Esophagus squamous epithelium (tissue), 5 donors: ENCODE data around the gene CEACAM1. TPM values are rescaled to one million over a fixed set of nuclear protein-coding genes. Genes with fewer than 3 reads are reported as not detected.

ENCODE experiments used
- DNase-seq: peaks from one replicate; lab custom pipeline; 2025; lab: John Stamatoyannopoulos, UW
- H3K27ac ChIP-seq, 4 donors: fragments of 200-600 bp; sonication (generic); one replicate each; pipeline ENCODE4 v1.5.1; 2016 to 2019; ENCODE audit warnings: mild to moderate bottlenecking in 1 of 4
- H3K27me3 ChIP-seq, 4 donors: fragments of 200-600 bp; sonication (generic); 1 replicate in 3 of 4; 2 replicates in 1 of 4; pipeline versions ENCODE4 v1.5.1 to v1.6.0; 2017 to 2021; ENCODE audit warnings: antibody characterized with exemption in 1 of 4
- H3K36me3 ChIP-seq, 3 donors: fragments of 200-600 bp; sonication (generic); one replicate each; pipeline ENCODE4 v1.5.1; 2016 to 2019
- H3K4me1 ChIP-seq, 3 donors: fragments of 200-600 bp; sonication (generic); one replicate each; pipeline ENCODE4 v1.5.1; 2017 to 2019
- H3K4me3 ChIP-seq, 4 donors: fragments of 200-600 bp; sonication (generic); 1 replicate in 3 of 4; 2 replicates in 1 of 4; pipeline ENCODE4 v1.5.1; 2016 to 2019; ENCODE audit warnings: mild to moderate bottlenecking in 2 of 4, moderate library complexity in 1 of 4
- H3K9me3 ChIP-seq, 3 donors: fragments of 200-600 bp; sonication (generic); one replicate each; pipeline ENCODE4 v1.5.1; 2016 to 2019
- CTCF ChIP-seq, 6 experiments: fragments of 450-650 bp in 4 of 6; fragments of 200-600 bp in 2 of 6; sonication (generic) in 2 of 6; IDR thresholded peaks; one replicate each; pipeline ENCODE4 v1.5.1; 2016 to 2019; ENCODE audit warnings: antibody characterized with exemption in 6 of 6, mild to moderate bottlenecking in 4 of 6, moderate library complexity in 4 of 6
- POLR2A ChIP-seq, 4 donors: fragments of 450-650 bp; IDR thresholded peaks; one replicate each; pipeline ENCODE4 v1.6.1; 2017; ENCODE audit warnings: antibody characterized with exemption in 4 of 4, mild to moderate bottlenecking in 4 of 4, moderate library complexity in 3 of 4
- WGBS, 2 donors: methylation state at CpG; one replicate each; pipeline ENCODE4 v1.1.5; 2018; 5-methylcytosine and 5-hydroxymethylcytosine counted together
- intact Hi-C: fragments of 100-400 bp; cut with DNase I; formaldehyde crosslinking; loops from one replicate; pipeline ENCODE4 v1.15.0; 2022
- total RNA-seq, 4 donors: library from RNA; depleted of rRNA; stranded (reverse); fragments of >200 nt; gene quantifications; one replicate each; pipeline ENCODE4 v1.1.0, GENCODE V29; 2016
- donor health status: DM: yes; HTN: yes; CAD: no.

CEACAM1 gene
- total RNA-seq, 4 donors from 2014 or later = 34.7 to 135 (median 67.3) TPM

- intact Hi-C loops = no loop called here
- Histone ChIP-seq H3K4me3 (no peak overlapping the region), H3K4me1 (peaks cover 0 to 27% (median 0%) of the 10 kb centered on the region in 3 donors), H3K36me3 (no peaks in the 10 kb centered on the region), H3K9me3 (no peaks in the 10 kb centered on the region), H3K27me3 (no peaks in the 10 kb centered on the region), H3K27ac (no peak overlapping the region)
- DNase-seq = no peak
- TF ChIP-seq POLR2A (IDR thresholded peaks at IDR 0.05) (no peak), CTCF (IDR thresholded peaks at IDR 0.05) (no peak)
- WGBS, 2 donors = 74 to 77% methylated on average over 4 of the region's 4 CpGs
Measured at GRCh38 chr19:42474743-42475142, 53.5 kb downstream of the CEACAM1 start.

- H3K4me3 ChIP-seq = no peak overlapping the region
- H3K36me3 ChIP-seq = no peaks in the 10 kb centered on the region
- peaks cover 0 to 27% (median 0%) of the 10 kb centered on the region in 3 donors for H3K4me1 ChIP-seq
- no peaks in the 10 kb centered on the region for H3K9me3 ChIP-seq
- intact Hi-C loops = no loop called here
- TF ChIP-seq CTCF (IDR thresholded peaks at IDR 0.05) (no peak), POLR2A (IDR thresholded peaks at IDR 0.05) (no peak)
- no peak overlapping the region for H3K27ac ChIP-seq
- WGBS, 2 donors = 61 to 66% methylated on average over 6 of the region's 6 CpGs
- no peaks in the 10 kb centered on the region for H3K27me3 ChIP-seq
- DNase-seq = no peak
Measured at GRCh38 chr19:42473686-42474085, 54.6 kb downstream of the CEACAM1 start.

DNA sequence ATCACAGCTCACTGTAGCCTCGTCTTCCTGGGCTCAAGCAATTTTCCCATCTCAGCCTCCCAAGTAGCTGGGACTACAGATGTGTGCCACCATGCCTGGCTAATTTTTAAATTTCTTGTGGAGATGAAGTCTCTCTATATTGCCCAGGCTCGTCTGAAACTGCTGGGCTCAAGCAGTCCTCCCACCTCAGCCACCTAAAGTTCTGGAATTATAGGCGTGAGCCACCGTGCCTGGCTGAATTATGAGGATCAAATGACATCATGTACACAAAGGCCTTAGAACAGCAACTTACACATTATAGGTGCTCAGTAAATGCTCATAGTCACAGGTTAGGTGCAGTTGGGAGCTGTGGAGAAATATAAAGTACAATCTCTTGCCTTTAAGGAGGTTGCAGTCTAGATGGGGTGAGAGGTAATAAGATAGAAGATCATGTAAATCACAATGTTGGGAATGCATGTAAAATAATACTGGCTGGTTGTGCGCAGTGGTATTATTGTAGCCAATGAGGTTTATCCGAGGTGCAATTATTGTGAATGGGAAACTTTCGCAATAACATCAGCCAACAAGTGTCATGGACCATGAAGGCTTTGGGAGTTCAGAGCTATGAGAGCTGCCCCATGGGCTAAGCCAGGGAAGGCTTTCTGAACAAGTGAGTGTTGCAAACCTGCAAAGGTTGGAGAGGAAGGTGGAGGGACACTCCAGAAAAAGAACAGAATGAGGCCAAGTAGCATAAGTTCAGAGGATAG is 55.7 kb downstream of the CEACAM1 start:
- TF ChIP-seq CTCF (IDR thresholded peaks at IDR 0.05) (no peak), POLR2A (IDR thresholded peaks at IDR 0.05) (no peak)
- peak overlapping the region in 3 of 4 donors; percentile 56 to 79 (median 61) for H3K27ac ChIP-seq

DNA sequence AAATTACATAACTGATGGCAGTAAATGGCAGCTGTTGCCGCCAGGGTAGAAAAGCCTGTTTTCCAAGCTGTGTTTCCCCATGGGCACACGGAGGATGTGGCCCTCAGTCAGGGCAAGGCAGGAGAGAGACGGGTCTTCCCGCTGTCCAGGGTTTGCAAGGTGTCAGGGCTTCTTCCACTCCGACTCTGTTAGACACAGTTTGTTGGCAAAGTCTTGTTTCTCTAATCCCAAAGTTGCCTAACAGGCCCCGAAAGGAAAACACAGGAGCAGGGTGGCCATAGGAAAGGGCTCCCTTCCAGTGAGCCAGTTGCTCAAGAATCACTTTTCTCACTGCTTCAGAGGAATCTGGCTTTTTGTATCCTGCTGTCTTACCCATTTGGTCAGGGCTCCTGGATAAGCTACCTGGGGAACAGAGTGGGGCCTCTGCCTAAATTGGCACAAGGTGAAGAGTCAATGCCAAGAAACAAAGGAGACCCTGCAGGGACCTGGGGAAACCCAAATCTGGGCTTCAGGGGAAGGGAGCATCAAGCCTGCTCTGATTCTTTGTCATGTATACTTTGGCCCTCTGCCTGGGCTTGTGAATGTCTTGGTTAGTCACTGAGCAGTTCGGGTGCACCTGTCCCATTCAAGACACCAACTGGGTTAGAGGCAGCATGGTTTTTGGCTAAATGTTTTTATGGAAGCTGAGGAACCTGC is 56.6 kb downstream of the CEACAM1 start:
- Histone ChIP-seq H3K27me3 (no peaks in the 10 kb centered on the region), H3K4me3 (no peak overlapping the region), H3K4me1 (peaks cover 0 to 30% (median 0%) of the 10 kb centered on the region in 3 donors), H3K9me3 (no peaks in the 10 kb centered on the region), H3K36me3 (no peaks in the 10 kb centered on the region), H3K27ac (peak overlapping the region; percentile 21 to 79 (median 58))
- intact Hi-C loops = no loop called here
- no peak for DNase-seq
- 36 to 62% methylated on average over 7 of the region's 7 CpGs for WGBS, 2 donors
- TF ChIP-seq CTCF (IDR thresholded peaks at IDR 0.05) = peak in 2 of 6 experiments; percentile 10 to 37
- no peak for TF ChIP-seq POLR2A (IDR thresholded peaks at IDR 0.05)

More for the DNA sequence above, 55.7 kb downstream of the CEACAM1 start:
- Histone ChIP-seq H3K36me3 (no peaks in the 10 kb centered on the region), H3K9me3 (no peaks in the 10 kb centered on the region), H3K27me3 (no peaks in the 10 kb centered on the region), H3K4me3 (no peak overlapping the region), H3K4me1 (peaks cover 0 to 27% (median 0%) of the 10 kb centered on the region in 3 donors)
- WGBS, 2 donors = 71 to 88% methylated on average over 7 of the region's 7 CpGs
- DNase-seq = no peak
- intact Hi-C loops = no loop called here
